Endothelial cell of umbilical vein (primary cell): ENCODE measurements around the gene SH3GLB2. TPM values are rescaled to one million over a fixed set of nuclear protein-coding genes. Genes with fewer than 3 reads are reported as not detected.

ENCODE experiments used
- BruUV-seq: library from RNA; stranded (reverse); fragments of 400-500 nt; replicated peaks from 2 replicates; lab custom pipeline; 2021; lab: Mats Ljungman, UMichigan
- CTCF ChIA-PET: fragments of 300-600, 350-600 bp; sonication (Branson Sonifier 250); formaldehyde crosslinking; loops from one replicate; lab custom pipeline; 2021; ENCODE audit warnings: antibody characterized with exemption, inconsistent platforms; lab: Charles Lee
- POLR2A ChIA-PET: fragments of 300-600, 350-600 bp; sonication (Branson Sonifier 250); formaldehyde crosslinking; loops from one replicate; lab custom pipeline; 2021; ENCODE audit warnings: antibody characterized with exemption, inconsistent platforms; lab: Charles Lee
- DNase-seq: peaks from one replicate; pipeline ENCODE4 v3.0.0-alpha.2; 2011; ENCODE audit warnings: low read depth, low spot score
- FAIRE-seq: peaks from 2 replicates; lab custom pipeline; 2011; peaks lifted over from hg19 to GRCh38; lab: Jason Lieb, UNC
- H2AFZ ChIP-seq: 2 replicates; pipeline ENCODE4 v1.6.0; 2012; ENCODE audit warnings: low read depth, low read length, control low read depth, inconsistent platforms
- H3K27ac ChIP-seq: 2 replicates; pipeline ENCODE4 v1.5.1; 2011; ENCODE audit warnings: low read depth, mild to moderate bottlenecking, control low read depth, low read length, moderate library complexity; ENCODE audit not compliant: insufficient read depth
- H3K27me3 ChIP-seq, 2 experiments: 2 replicates each; pipeline versions ENCODE4 v1.6.0 to v1.6.1; 2011; ENCODE audit warnings: low read length in 2 of 2, mixed read lengths in 1 of 2; ENCODE audit not compliant: control insufficient read depth in 2 of 2, insufficient read depth in 2 of 2
- H3K36me3 ChIP-seq, 2 experiments: 2 replicates in 1 of 2; 3 replicates in 1 of 2; pipeline ENCODE4 v1.5.1; 2011; ENCODE audit warnings: low read length in 2 of 2, mild to moderate bottlenecking in 1 of 2, moderate library complexity in 1 of 2; ENCODE audit not compliant: control insufficient read depth in 2 of 2, insufficient read depth in 2 of 2; ENCODE audit errors: extremely low read depth in 1 of 2
- H3K4me1 ChIP-seq: 3 replicates; pipeline ENCODE4 v1.5.1; 2011; ENCODE audit warnings: mild to moderate bottlenecking, low read length; ENCODE audit not compliant: control insufficient read depth, insufficient read depth; ENCODE audit errors: extremely low read depth
- H3K4me2 ChIP-seq: 2 replicates; pipeline ENCODE4 v1.6.1; 2011; ENCODE audit warnings: low read length, control low read depth, mixed read lengths; ENCODE audit not compliant: insufficient read depth
- H3K4me3 ChIP-seq, 3 experiments: fragments of 200-600 bp in 1 of 3; sonication (generic), shearing (Covaris generic) in 1 of 3; replicated peaks in 1 of 3; 2 replicates each; pipeline ENCODE4 v1.5.1; 2011 to 2016; ENCODE audit warnings: control low read depth in 3 of 3, low read length in 3 of 3, mild to moderate bottlenecking in 2 of 3, inconsistent platforms in 1 of 3, low read depth in 1 of 3, moderate library complexity in 1 of 3; ENCODE audit not compliant: insufficient read depth in 1 of 3
- H3K79me2 ChIP-seq: 2 replicates; pipeline ENCODE4 v1.6.0; 2012; ENCODE audit warnings: low read length, inconsistent platforms; ENCODE audit not compliant: control insufficient read depth, insufficient read depth
- H3K9ac ChIP-seq: replicated peaks from 2 replicates; pipeline ENCODE3; 2011; ENCODE audit warnings: low read length, control low read depth; ENCODE audit not compliant: insufficient read depth; ENCODE audit errors: extremely low read depth
- H3K9me1 ChIP-seq: replicated peaks from 3 replicates; pipeline ENCODE4 v1.6.0; 2011; ENCODE audit warnings: mild to moderate bottlenecking, low read length; ENCODE audit not compliant: control insufficient read depth, insufficient read depth; ENCODE audit errors: extremely low read depth
- H3K9me3 ChIP-seq: replicated peaks from 2 replicates; pipeline ENCODE4 v1.5.1; 2012; ENCODE audit warnings: low read length, inconsistent platforms; ENCODE audit not compliant: control insufficient read depth, insufficient read depth
- H4K20me1 ChIP-seq: replicated peaks from 2 replicates; pipeline ENCODE3; 2011; ENCODE audit warnings: mild to moderate bottlenecking, low read length; ENCODE audit not compliant: control insufficient read depth, insufficient read depth; ENCODE audit errors: extremely low read depth
- EZH2 ChIP-seq: IDR thresholded peaks from 2 replicates; pipeline ENCODE4 v1.6.1; 2012; ENCODE audit warnings: borderline replicate concordance, low read depth, mild to moderate bottlenecking, moderate library complexity, low read length, inconsistent platforms; ENCODE audit not compliant: severe bottlenecking
- FOS ChIP-seq: IDR thresholded peaks from 2 replicates; pipeline ENCODE4 v1.6.1; 2011; ENCODE audit warnings: mild to moderate bottlenecking, low read length, moderate library complexity, borderline replicate concordance; ENCODE audit not compliant: insufficient read depth
- GATA2 ChIP-seq: IDR thresholded peaks from 2 replicates; pipeline ENCODE4 v1.7.0; 2011; ENCODE audit warnings: low read depth, mild to moderate bottlenecking, moderate library complexity, mixed read lengths, low read length; ENCODE audit not compliant: insufficient read length, insufficient read depth
- JUN ChIP-seq: IDR thresholded peaks from 2 replicates; pipeline ENCODE4 v1.6.1; 2011; ENCODE audit warnings: borderline replicate concordance, low read depth; ENCODE audit not compliant: insufficient read length, insufficient read depth
- MYC ChIP-seq: IDR thresholded peaks from one replicate; pipeline ENCODE4 v1.6.1; 2011; ENCODE audit warnings: mild to moderate bottlenecking, low read depth, low read length
- POLR2A ChIP-seq: IDR thresholded peaks from 2 replicates; pipeline ENCODE4 v1.6.1; 2012; ENCODE audit warnings: low read depth, mild to moderate bottlenecking, control low read depth, low read length
- POLR2AphosphoS5 ChIP-seq: IDR thresholded peaks from 2 replicates; pipeline ENCODE4 v1.6.1; 2012; ENCODE audit warnings: low read depth, mild to moderate bottlenecking, control low read depth, low read length, moderate library complexity; ENCODE audit not compliant: insufficient read depth
- dilution Hi-C: fragments of 300-500 bp; cut with MboI; formaldehyde crosslinking; loops from one replicate; pipeline ENCODE4 v1.15.0; 2019; ENCODE audit warnings: low sequenced_read_pairs; ENCODE audit not compliant: extremely low pct_ligation_motif_present
- intact Hi-C: fragments of 100-400 bp; cut with micrococcal nuclease; formaldehyde crosslinking; loops from one replicate; pipeline ENCODE4 v1.10.0; 2022
- polyA plus RNA-seq, 4 experiments: library from polyadenylated mRNA; depleted of rRNA in 3 of 4; stranded (reverse) in 3 of 4; unstranded in 1 of 4; fragments of >200 nt; gene quantifications; 2 replicates each; pipeline versions ENCODE4 v1.2.1 to v1.2.3, GENCODE V29; 2011 to 2012; ENCODE audit warnings: missing spikeins in 1 of 4
- total RNA-seq: library from RNA; stranded (reverse); gene quantifications from 2 replicates; pipeline ENCODE4 v1.2.3, GENCODE V29; 2021
- TF ChIP-seq, protein P1 (sequence below): IDR thresholded peaks from 2 replicates; pipeline ENCODE4 v1.6.1; 2011; ENCODE audit not compliant: insufficient read depth, insufficient read length
- TF ChIP-seq, protein P2 (sequence below), 2 donors: IDR thresholded peaks; 1 replicate in 1 of 2; 2 replicates in 1 of 2; pipeline ENCODE4 v1.5.1; 2011; ENCODE audit warnings: low read length in 2 of 2, mild to moderate bottlenecking in 2 of 2, moderate library complexity in 2 of 2, control low read depth in 1 of 2, inconsistent platforms in 1 of 2, low read depth in 1 of 2; ENCODE audit not compliant: insufficient read depth in 1 of 2; ENCODE audit errors: extremely low read depth in 1 of 2

SH3GLB2 gene
- total and polyA plus RNA-seq, 2 donors (not counting 3 experiments of a cell fraction or from before 2014, with no cell fraction given) = 58.8 to 77.5 TPM

DNA sequence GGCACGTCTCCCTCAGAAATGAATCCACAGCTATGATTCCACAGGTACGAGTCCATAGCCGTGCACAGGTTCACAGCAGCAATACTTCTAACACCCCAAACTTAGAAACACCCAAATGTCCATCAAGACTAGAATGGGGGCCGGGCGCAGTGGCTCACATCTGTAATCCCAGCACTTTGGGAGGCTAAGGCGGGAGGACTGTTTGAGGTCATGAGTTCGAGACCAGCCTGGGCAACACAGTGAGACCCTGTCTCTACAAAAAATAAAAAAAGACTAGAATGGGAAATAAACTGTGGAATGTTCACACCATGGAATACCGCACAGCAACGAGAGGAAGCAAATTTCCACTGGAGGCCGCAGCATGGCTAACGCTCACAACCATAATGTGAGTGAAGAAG lies 48.5 kb upstream of the SH3GLB2 start:
- no peak overlapping the region for H3K9ac ChIP-seq
- POLR2A ChIA-PET = no interaction called here
- intact Hi-C loops = no loop called here
- H3K4me1 ChIP-seq = peaks cover 8% of the 10 kb centered on the region
- H2AFZ ChIP-seq = no peak overlapping the region
- no peaks in the 10 kb centered on the region for H3K36me3 ChIP-seq
- dilution Hi-C loops = no loop called here
- CTCF ChIA-PET = no interaction called here
- no peaks in the 10 kb centered on the region for H3K9me1 ChIP-seq
- H3K4me2 ChIP-seq = no peak overlapping the region
- peaks cover 1% of the 10 kb centered on the region for H3K79me2 ChIP-seq
- H3K27ac ChIP-seq = no peak overlapping the region
- no peak overlapping the region for H3K4me3 ChIP-seq
- no peak for FAIRE-seq
- no peak for DNase-seq
- TF ChIP-seq POLR2AphosphoS5 (no peak), EZH2 (no peak), GATA2 (no peak), FOS (no peak), JUN (no peak), MYC (no peak), POLR2A (no peak)
- TF ChIP-seq, protein P1, sequence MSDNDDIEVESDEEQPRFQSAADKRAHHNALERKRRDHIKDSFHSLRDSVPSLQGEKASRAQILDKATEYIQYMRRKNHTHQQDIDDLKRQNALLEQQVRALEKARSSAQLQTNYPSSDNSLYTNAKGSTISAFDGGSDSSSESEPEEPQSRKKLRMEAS = no peak
- TF ChIP-seq, protein P2, sequence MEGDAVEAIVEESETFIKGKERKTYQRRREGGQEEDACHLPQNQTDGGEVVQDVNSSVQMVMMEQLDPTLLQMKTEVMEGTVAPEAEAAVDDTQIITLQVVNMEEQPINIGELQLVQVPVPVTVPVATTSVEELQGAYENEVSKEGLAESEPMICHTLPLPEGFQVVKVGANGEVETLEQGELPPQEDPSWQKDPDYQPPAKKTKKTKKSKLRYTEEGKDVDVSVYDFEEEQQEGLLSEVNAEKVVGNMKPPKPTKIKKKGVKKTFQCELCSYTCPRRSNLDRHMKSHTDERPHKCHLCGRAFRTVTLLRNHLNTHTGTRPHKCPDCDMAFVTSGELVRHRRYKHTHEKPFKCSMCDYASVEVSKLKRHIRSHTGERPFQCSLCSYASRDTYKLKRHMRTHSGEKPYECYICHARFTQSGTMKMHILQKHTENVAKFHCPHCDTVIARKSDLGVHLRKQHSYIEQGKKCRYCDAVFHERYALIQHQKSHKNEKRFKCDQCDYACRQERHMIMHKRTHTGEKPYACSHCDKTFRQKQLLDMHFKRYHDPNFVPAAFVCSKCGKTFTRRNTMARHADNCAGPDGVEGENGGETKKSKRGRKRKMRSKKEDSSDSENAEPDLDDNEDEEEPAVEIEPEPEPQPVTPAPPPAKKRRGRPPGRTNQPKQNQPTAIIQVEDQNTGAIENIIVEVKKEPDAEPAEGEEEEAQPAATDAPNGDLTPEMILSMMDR (IDR thresholded peaks at IDR 0.05; ENCODE audit: extremely low read depth in 1 of 2, insufficient read depth in 1 of 2, low read depth in 1 of 2, low read length in 2 of 2) = no peak
- H3K27me3 ChIP-seq = no peaks in the 10 kb centered on the region
- no TSS peak for BruUV-seq
- H4K20me1 ChIP-seq = no peaks in the 10 kb centered on the region
- H3K9me3 ChIP-seq = no peaks in the 10 kb centered on the region
